Measurements from ENCODE around the gene CYP4F8.

CYP4F8 gene, protein sequence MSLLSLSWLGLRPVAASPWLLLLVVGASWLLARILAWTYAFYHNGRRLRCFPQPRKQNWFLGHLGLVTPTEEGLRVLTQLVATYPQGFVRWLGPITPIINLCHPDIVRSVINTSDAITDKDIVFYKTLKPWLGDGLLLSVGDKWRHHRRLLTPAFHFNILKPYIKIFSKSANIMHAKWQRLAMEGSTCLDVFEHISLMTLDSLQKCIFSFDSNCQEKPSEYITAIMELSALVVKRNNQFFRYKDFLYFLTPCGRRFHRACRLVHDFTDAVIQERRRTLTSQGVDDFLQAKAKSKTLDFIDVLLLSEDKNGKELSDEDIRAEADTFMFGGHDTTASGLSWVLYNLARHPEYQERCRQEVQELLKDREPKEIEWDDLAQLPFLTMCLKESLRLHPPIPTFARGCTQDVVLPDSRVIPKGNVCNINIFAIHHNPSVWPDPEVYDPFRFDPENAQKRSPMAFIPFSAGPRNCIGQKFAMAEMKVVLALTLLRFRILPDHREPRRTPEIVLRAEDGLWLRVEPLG

DNA sequence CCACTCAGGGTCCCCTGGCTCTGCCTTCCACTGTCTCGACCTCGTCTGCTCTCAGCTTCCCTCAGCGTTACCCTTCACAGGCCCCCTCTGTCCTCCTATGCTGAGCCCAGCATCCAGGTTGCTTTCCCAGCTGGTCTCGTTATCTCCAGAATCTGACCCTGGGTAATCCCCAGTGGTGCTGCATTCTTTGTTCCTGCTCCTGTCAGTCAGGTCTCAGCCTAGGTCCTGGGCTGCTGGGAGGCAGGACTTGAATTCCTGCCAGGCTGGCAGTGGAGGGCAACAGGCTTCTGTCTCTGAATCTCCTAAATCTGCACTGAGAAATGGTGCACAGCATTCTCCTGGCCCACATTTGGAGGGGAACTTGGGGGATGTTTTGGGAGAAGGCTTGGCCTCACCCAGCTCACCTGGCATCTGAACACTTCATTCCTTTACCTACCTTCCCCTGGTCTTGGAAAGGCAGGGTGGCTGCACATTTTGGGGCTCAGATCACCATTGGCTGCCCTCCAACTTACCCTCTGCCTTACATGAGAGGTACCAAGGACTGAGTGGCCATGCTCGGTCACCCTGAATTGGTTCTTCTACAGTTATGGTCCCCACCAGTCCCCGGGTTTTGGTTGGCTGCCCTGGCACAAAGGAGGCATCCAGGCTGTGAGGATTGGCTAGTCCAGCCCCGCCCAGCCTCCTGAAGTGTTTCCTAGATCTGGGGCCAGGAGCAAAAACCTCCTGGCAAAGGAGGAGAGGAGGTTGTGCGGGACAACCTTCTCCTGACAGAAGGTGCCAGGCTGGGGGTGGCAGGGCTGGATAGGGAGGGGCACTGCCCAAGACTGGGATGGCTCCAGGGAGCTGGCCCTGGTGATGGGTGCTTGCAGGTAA, at the start of gene CYP4F8:
CYP4F8 (plus strand) TSS at position 712 of the 873 bp plus-strand sequence. CDS start 399 bp downstream, outside the sequence.
- no peak within 1 kb of the TSS for H3K4me3 ChIP-seq (replicated peaks in 1 of 2; ENCODE audit: low read depth in 2 of 2, low read length in 2 of 2)
- DNase-seq (ENCODE audit: low read depth in 2 of 2): no peak
- TF ChIP-seq, protein P1, sequence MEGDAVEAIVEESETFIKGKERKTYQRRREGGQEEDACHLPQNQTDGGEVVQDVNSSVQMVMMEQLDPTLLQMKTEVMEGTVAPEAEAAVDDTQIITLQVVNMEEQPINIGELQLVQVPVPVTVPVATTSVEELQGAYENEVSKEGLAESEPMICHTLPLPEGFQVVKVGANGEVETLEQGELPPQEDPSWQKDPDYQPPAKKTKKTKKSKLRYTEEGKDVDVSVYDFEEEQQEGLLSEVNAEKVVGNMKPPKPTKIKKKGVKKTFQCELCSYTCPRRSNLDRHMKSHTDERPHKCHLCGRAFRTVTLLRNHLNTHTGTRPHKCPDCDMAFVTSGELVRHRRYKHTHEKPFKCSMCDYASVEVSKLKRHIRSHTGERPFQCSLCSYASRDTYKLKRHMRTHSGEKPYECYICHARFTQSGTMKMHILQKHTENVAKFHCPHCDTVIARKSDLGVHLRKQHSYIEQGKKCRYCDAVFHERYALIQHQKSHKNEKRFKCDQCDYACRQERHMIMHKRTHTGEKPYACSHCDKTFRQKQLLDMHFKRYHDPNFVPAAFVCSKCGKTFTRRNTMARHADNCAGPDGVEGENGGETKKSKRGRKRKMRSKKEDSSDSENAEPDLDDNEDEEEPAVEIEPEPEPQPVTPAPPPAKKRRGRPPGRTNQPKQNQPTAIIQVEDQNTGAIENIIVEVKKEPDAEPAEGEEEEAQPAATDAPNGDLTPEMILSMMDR (IDR thresholded peaks at IDR 0.05; ENCODE audit: low read depth, low read length): no peak

DNA sequence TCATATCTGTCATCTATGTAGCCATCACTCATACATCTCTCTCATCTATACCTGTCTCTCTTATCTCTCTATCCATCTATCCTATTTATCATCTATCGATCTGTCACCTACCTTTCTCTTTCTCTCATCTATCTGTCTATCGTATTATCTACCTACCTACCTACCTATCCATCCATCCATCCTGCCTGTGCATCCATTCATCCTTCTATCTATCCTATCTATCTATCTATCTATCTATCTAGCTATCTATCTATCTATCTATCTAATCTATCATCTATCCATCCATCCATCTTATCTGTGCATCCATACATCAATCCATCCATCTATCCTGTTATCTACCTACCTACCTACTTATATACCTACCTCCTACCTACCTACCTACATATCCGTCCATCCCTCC, 44.6 kb upstream of the CYP4F8 start:
- H3K4me3 ChIP-seq (replicated peaks in 1 of 2; ENCODE audit: low read depth in 2 of 2, low read length in 2 of 2): no peak overlapping the region
- TF ChIP-seq, protein P1 (IDR thresholded peaks at IDR 0.05; ENCODE audit: low read depth, low read length): no peak
- DNase-seq (ENCODE audit: low read depth in 2 of 2): no peak

DNA sequence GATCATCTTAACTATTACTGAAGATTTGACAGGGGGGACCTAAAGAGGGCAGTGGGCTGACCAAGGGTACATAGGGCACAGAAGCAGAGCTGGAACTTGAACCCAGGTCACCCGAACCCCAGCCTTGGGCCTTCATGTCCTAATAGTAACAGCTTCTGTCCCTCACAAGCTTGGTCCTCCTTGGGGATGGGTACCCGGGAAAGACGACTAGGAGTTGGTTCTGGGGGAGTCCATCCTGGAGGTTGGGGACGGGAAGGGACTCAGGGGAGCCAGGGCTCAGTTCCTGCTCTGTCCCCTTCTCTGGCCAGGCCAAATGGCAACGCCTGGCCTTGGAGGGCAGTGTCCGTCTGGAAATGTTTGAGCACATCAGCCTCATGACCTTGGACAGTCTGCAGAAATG, 39.6 kb upstream of the CYP4F8 start:
- TF ChIP-seq, protein P1 (IDR thresholded peaks at IDR 0.05; ENCODE audit: low read depth, low read length): no peak
- no peak for DNase-seq (ENCODE audit: low read depth in 2 of 2)

DNA sequence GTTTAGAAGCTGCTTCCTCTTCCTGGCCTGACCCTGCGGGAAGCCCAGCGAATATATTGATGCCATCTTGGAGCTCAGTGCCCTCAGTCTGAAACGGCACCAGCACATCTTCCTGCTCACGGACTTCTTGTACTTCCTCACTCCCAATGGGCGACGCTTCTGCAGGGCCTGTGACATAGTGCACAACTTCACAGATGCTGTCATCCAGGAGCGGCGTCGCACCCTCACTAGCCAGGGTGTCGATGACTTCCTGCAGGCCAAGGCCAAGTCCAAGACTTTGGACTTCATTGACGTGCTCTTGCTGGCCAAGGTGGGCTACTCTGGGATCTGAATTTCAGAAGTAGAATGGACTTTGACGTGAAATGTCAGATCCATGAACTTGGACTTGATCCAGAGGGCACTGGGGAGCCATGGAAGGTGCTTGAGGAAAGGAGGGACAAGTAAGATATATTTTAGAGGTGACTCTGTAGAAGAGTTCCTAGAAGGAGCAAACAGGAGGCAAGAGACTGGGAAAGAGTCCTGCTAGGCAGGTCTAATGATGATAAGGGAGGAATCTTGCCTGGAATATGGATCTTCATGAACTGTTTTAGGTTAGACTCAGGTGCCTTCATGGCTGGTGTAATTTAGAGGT, 38.4 kb upstream of the CYP4F8 start:
- no peak for DNase-seq (ENCODE audit: low read depth in 2 of 2)
- TF ChIP-seq, protein P1 (IDR thresholded peaks at IDR 0.05; ENCODE audit: low read depth, low read length): no peak

More for the DNA sequence above, 39.6 kb upstream of the CYP4F8 start:
- H3K4me3 ChIP-seq (replicated peaks in 1 of 2; ENCODE audit: low read depth in 2 of 2, low read length in 2 of 2): no peak overlapping the region

DNA sequence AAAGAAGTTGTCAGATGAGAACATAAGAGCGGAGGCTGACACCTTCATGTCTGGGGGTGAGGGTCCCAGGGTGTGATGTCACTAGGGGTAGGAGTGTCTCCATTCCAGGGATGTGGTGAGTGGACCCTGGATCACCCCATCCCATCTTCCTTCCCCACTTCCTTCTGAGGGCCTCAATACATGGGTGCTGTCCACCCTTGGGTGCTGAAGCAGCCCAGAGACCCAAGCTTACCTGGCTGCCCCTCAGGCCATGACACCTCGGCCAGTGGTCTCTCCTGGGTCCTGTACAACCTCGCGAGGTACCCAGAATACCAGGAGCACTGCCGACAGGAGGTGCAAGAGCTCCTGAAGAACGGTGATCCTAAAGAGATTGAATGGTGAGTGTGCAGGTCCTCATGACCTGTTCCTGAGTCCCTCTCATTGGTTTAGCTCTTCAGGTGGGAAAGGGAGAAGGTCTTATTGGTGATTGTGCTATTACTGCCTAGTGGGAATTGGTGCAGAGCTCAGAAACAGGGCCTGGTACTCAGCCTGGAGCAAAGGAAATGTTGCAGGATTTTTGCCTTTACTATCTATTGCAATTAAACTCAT, 37.7 kb upstream of the CYP4F8 start:
- DNase-seq (ENCODE audit: low read depth in 2 of 2): no peak
- no peak overlapping the region for H3K4me3 ChIP-seq (replicated peaks in 1 of 2; ENCODE audit: low read depth in 2 of 2, low read length in 2 of 2)
- TF ChIP-seq, protein P1 (IDR thresholded peaks at IDR 0.05; ENCODE audit: low read depth, low read length): no peak

More for the DNA sequence above, 38.4 kb upstream of the CYP4F8 start:
- no peak overlapping the region for H3K4me3 ChIP-seq (replicated peaks in 1 of 2; ENCODE audit: low read depth in 2 of 2, low read length in 2 of 2)

DNA sequence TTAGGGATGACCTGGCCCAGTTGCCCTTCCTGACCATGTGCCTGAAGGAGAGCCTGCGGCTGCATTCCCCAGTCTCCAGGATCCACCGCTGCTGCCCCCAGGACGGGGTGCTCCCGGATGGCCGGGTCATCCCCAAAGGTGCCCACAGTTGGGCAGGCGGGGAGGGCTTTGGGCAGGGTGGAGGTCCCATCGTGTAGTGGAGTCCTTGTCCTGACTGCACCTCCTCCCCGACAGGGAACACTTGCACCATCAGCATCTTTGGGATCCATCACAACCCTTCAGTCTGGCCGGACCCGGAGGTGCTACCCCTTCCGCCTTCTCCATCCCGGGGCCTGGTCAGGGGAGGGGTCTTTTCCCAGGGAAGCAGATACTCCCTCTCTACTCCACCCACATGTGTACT, 31.7 kb upstream of the CYP4F8 start:
- H3K4me3 ChIP-seq (replicated peaks in 1 of 2; ENCODE audit: low read depth in 2 of 2, low read length in 2 of 2): no peak overlapping the region
- TF ChIP-seq, protein P1 (IDR thresholded peaks at IDR 0.05; ENCODE audit: low read depth, low read length): no peak
- DNase-seq (ENCODE audit: low read depth in 2 of 2): no peak
